Effector CD8-positive, alpha-beta T cell (primary cell): ENCODE data around the gene LRMDA.

Experiments used
- DNase-seq: peaks from one replicate; lab custom pipeline; 2025; lab: John Stamatoyannopoulos, UW

LRMDA gene

GRCh38 chr10:76265441-76266113 is 834.2 kb downstream of the LRMDA start:
- DNase-seq = no peak

GRCh38 chr10:76268530-76268929 is 837.1 kb downstream of the LRMDA start:
- no peak for DNase-seq

- no peak for DNase-seq
These were observed 837.5 kb downstream of the LRMDA start for GRCh38 chr10:76268954-76269353.

- DNase-seq = no peak
These were observed 839.0 kb downstream of the LRMDA start for GRCh38 chr10:76270464-76270863.

- DNase-seq = no peak
These were observed 843.5 kb downstream of the LRMDA start for GRCh38 chr10:76274933-76275332.

- DNase-seq = no peak
These were observed 847.5 kb downstream of the LRMDA start for GRCh38 chr10:76278811-76279460.

GRCh38 chr10:76281659-76282058 is 850.2 kb downstream of the LRMDA start:
- no peak for DNase-seq

GRCh38 chr10:76282061-76283025 is 850.9 kb downstream of the LRMDA start:
- DNase-seq = no peak

GRCh38 chr10:76284351-76284750 is 852.9 kb downstream of the LRMDA start:
- DNase-seq = no peak

- no peak for DNase-seq
These were observed 853.6 kb downstream of the LRMDA start for GRCh38 chr10:76285012-76285411.

GRCh38 chr10:76285515-76285914 is 854.1 kb downstream of the LRMDA start:
- DNase-seq = no peak

- DNase-seq = no peak
These were observed 855.1 kb downstream of the LRMDA start for GRCh38 chr10:76286536-76286935.

GRCh38 chr10:76287856-76288255 is 856.4 kb downstream of the LRMDA start:
- no peak for DNase-seq

GRCh38 chr10:76291175-76291574 is 859.8 kb downstream of the LRMDA start:
- DNase-seq = no peak

GRCh38 chr10:76291885-76292284 is 860.5 kb downstream of the LRMDA start:
- DNase-seq = no peak

GRCh38 chr10:76296957-76297356 is 865.5 kb downstream of the LRMDA start:
- no peak for DNase-seq

- DNase-seq = no peak
These were observed 865.9 kb downstream of the LRMDA start for GRCh38 chr10:76297358-76297757.

- DNase-seq = no peak
These were observed 866.4 kb downstream of the LRMDA start for GRCh38 chr10:76297780-76298281.

GRCh38 chr10:76298329-76298728 is 866.9 kb downstream of the LRMDA start:
- DNase-seq = no peak

- no peak for DNase-seq
These were observed 868.1 kb downstream of the LRMDA start for GRCh38 chr10:76299501-76299900.

- no peak for DNase-seq
These were observed 869.8 kb downstream of the LRMDA start for GRCh38 chr10:76301211-76301610.

- DNase-seq = no peak
These were observed 870.5 kb downstream of the LRMDA start for GRCh38 chr10:76301950-76302349.
